T-helper 17 cell (primary cell): Measurements from ENCODE around the gene NUDT16L1. TPM values are rescaled to one million over a fixed set of nuclear protein-coding genes. Genes with fewer than 3 reads are reported as not detected.

ENCODE experiments used
- ATAC-seq: fragments of 150-1000 bp; cut with Tn5 transposase; 2 replicates; pipeline ENCODE4 v1.10.0; 2021; ENCODE audit warnings: mild to moderate bottlenecking, moderate library complexity
- DNase-seq, 3 donors: peaks; one replicate each; pipeline versions ENCODE4 v3.0.0 to v3.0.0-alpha.2; 2020 to 2021
- H3K9me3 ChIP-seq: one replicate; pipeline ENCODE4 v1.7.0; 2013; ENCODE audit warnings: low read length, mild to moderate bottlenecking; ENCODE audit not compliant: control insufficient read depth, poor library complexity, severe bottlenecking
- H3K27ac Mint-ChIP-seq: one replicate; pipeline ENCODE4 v1.8.0; 2022; ENCODE audit warnings: mild to moderate bottlenecking, moderate library complexity, mixed read lengths
- H3K27me3 Mint-ChIP-seq: one replicate; pipeline ENCODE4 v1.8.0; 2022; ENCODE audit warnings: mixed read lengths
- H3K36me3 Mint-ChIP-seq: one replicate; pipeline ENCODE4 v1.8.0; 2022; ENCODE audit warnings: low read depth, mixed read lengths
- H3K4me1 Mint-ChIP-seq: one replicate; pipeline ENCODE4 v1.8.0; 2022; ENCODE audit warnings: mild to moderate bottlenecking, mixed read lengths
- H3K4me3 Mint-ChIP-seq: one replicate; pipeline ENCODE4 v1.8.0; 2022; ENCODE audit warnings: mild to moderate bottlenecking, moderate library complexity, mixed read lengths
- total RNA-seq, 4 donors: library from RNA in 2 of 4; stranded (reverse) in 2 of 4; gene quantifications; one replicate each; pipeline ENCODE4 v1.2.3 and lab custom pipeline; 2022 to 2026

NUDT16L1 gene
- total RNA-seq, 2 donors from 2014 or later: 44.7 to 49.6 TPM

GRCh38 chr16:4698321-4699045 lies 5.1 kb downstream of the NUDT16L1 start:
- Mint-ChIP-seq H3K4me3 (no peak overlapping the region), H3K36me3 (no peaks in the 10 kb centered on the region), H3K4me1 (peaks cover 2% of the 10 kb centered on the region), H3K27ac (no peak overlapping the region), H3K27me3 (no peaks in the 10 kb centered on the region)
- DNase-seq: no peak
- H3K9me3 ChIP-seq: no peaks in the 10 kb centered on the region
- ATAC-seq: no peak

GRCh38 chr16:4699046-4699556 lies 5.7 kb downstream of the NUDT16L1 start:
- DNase-seq: no peak
- ATAC-seq: no peak
- peaks cover 2% of the 10 kb centered on the region for H3K4me1 Mint-ChIP-seq
- H3K9me3 ChIP-seq: no peaks in the 10 kb centered on the region
- H3K27ac Mint-ChIP-seq: no peak overlapping the region
- no peaks in the 10 kb centered on the region for H3K36me3 Mint-ChIP-seq
- H3K27me3 Mint-ChIP-seq: no peaks in the 10 kb centered on the region
- no peak overlapping the region for H3K4me3 Mint-ChIP-seq

GRCh38 chr16:4700380-4700996 lies 7.1 kb downstream of the NUDT16L1 start:
- no peak overlapping the region for H3K27ac Mint-ChIP-seq
- H3K4me3 Mint-ChIP-seq: no peak overlapping the region
- DNase-seq (no peak), ATAC-seq (peak; percentile 65)
- H3K36me3 Mint-ChIP-seq: no peaks in the 10 kb centered on the region
- H3K27me3 Mint-ChIP-seq: no peaks in the 10 kb centered on the region
- peaks cover 2% of the 10 kb centered on the region for H3K4me1 Mint-ChIP-seq
- H3K9me3 ChIP-seq: no peaks in the 10 kb centered on the region

GRCh38 chr16:4700997-4701743 lies 7.8 kb downstream of the NUDT16L1 start:
- H3K27ac Mint-ChIP-seq: no peak overlapping the region
- H3K4me1 Mint-ChIP-seq: peaks cover 2% of the 10 kb centered on the region
- H3K4me3 Mint-ChIP-seq: no peak overlapping the region
- H3K9me3 ChIP-seq: no peaks in the 10 kb centered on the region
- no peaks in the 10 kb centered on the region for H3K27me3 Mint-ChIP-seq
- no peak for DNase-seq
- H3K36me3 Mint-ChIP-seq: no peaks in the 10 kb centered on the region
- ATAC-seq: no peak

- no peaks in the 10 kb centered on the region for H3K9me3 ChIP-seq
- no peak overlapping the region for H3K27ac Mint-ChIP-seq
- ATAC-seq (no peak), DNase-seq (no peak)
- no peak overlapping the region for H3K4me3 Mint-ChIP-seq
- H3K27me3 Mint-ChIP-seq: no peaks in the 10 kb centered on the region
- peaks cover 2% of the 10 kb centered on the region for H3K36me3 Mint-ChIP-seq
- peaks cover 2% of the 10 kb centered on the region for H3K4me1 Mint-ChIP-seq
These were observed 8.6 kb downstream of the NUDT16L1 start for GRCh38 chr16:4701791-4702465.

- H3K4me3 Mint-ChIP-seq: no peak overlapping the region
- H3K36me3 Mint-ChIP-seq: peaks cover 2% of the 10 kb centered on the region
- no peaks in the 10 kb centered on the region for H3K27me3 Mint-ChIP-seq
- H3K4me1 Mint-ChIP-seq: peaks cover 3% of the 10 kb centered on the region
- ATAC-seq (no peak), DNase-seq (no peak)
- H3K9me3 ChIP-seq: no peaks in the 10 kb centered on the region
- no peak overlapping the region for H3K27ac Mint-ChIP-seq
These were observed 9.1 kb downstream of the NUDT16L1 start for GRCh38 chr16:4702466-4702808.

- H3K36me3 Mint-ChIP-seq: peaks cover 2% of the 10 kb centered on the region
- no peak overlapping the region for H3K4me3 Mint-ChIP-seq
- no peaks in the 10 kb centered on the region for H3K27me3 Mint-ChIP-seq
- DNase-seq: no peak
- no peak for ATAC-seq
- H3K4me1 Mint-ChIP-seq: peaks cover 3% of the 10 kb centered on the region
- peak overlapping the region; percentile 49 for H3K27ac Mint-ChIP-seq
- H3K9me3 ChIP-seq: no peaks in the 10 kb centered on the region
These were observed 10.5 kb downstream of the NUDT16L1 start for GRCh38 chr16:4703906-4704305.

GRCh38 chr16:4704491-4704890 lies 11.1 kb downstream of the NUDT16L1 start:
- Mint-ChIP-seq H3K4me1 (peaks cover 3% of the 10 kb centered on the region), H3K27me3 (no peaks in the 10 kb centered on the region), H3K4me3 (no peak overlapping the region), H3K36me3 (peaks cover 2% of the 10 kb centered on the region), H3K27ac (no peak overlapping the region)
- DNase-seq (no peak), ATAC-seq (no peak)
- H3K9me3 ChIP-seq: no peaks in the 10 kb centered on the region

GRCh38 chr16:4704913-4705312 lies 11.6 kb downstream of the NUDT16L1 start:
- H3K27ac Mint-ChIP-seq: no peak overlapping the region
- ATAC-seq: no peak
- H3K4me3 Mint-ChIP-seq: no peak overlapping the region
- no peak for DNase-seq
- H3K27me3 Mint-ChIP-seq: no peaks in the 10 kb centered on the region
- peaks cover 3% of the 10 kb centered on the region for H3K4me1 Mint-ChIP-seq
- H3K36me3 Mint-ChIP-seq: peaks cover 2% of the 10 kb centered on the region
- H3K9me3 ChIP-seq: no peaks in the 10 kb centered on the region

GRCh38 chr16:4706871-4707270 lies 13.5 kb downstream of the NUDT16L1 start:
- Mint-ChIP-seq H3K4me3 (no peak overlapping the region), H3K36me3 (peaks cover 4% of the 10 kb centered on the region), H3K27ac (peak overlapping the region; percentile 56), H3K4me1 (peaks cover 3% of the 10 kb centered on the region), H3K27me3 (no peaks in the 10 kb centered on the region)
- no peak for ATAC-seq
- DNase-seq: no peak
- no peaks in the 10 kb centered on the region for H3K9me3 ChIP-seq

- Mint-ChIP-seq H3K4me1 (peaks cover 3% of the 10 kb centered on the region), H3K27ac (no peak overlapping the region), H3K36me3 (peaks cover 4% of the 10 kb centered on the region), H3K27me3 (no peaks in the 10 kb centered on the region), H3K4me3 (no peak overlapping the region)
- no peak for ATAC-seq
- no peaks in the 10 kb centered on the region for H3K9me3 ChIP-seq
- DNase-seq: no peak
These were observed 16.1 kb downstream of the NUDT16L1 start for GRCh38 chr16:4709481-4709880.

- Mint-ChIP-seq H3K27me3 (no peaks in the 10 kb centered on the region), H3K4me1 (peaks cover 2% of the 10 kb centered on the region), H3K36me3 (peaks cover 2% of the 10 kb centered on the region), H3K4me3 (no peak overlapping the region), H3K27ac (no peak overlapping the region)
- ATAC-seq: no peak
- DNase-seq: no peak
- H3K9me3 ChIP-seq: no peaks in the 10 kb centered on the region
These were observed 20.5 kb downstream of the NUDT16L1 start for GRCh38 chr16:4713663-4714501.
